Amygdala (tissue), 56 donors: ENCODE data around the gene ELL.
A peak's percentile ranks its signal among the peaks of the same experiment; 100 is the strongest.
"Not testable (repeated sequence)": the region's sequence is repeated elsewhere in the genome, so short reads cannot be mapped to it uniquely, and the experiment has no call there.

Experiments
- DNase-seq, 56 donors: peaks; one replicate each; lab custom pipeline; 2025; lab: John Stamatoyannopoulos, UW

Gene ELL

GRCh38 chr19:18416778-18417249 is 105.1 kb downstream of the ELL start:
- peak in 51 of 56 donors; percentile 22 to 83 (median 67) for DNase-seq

DNA sequence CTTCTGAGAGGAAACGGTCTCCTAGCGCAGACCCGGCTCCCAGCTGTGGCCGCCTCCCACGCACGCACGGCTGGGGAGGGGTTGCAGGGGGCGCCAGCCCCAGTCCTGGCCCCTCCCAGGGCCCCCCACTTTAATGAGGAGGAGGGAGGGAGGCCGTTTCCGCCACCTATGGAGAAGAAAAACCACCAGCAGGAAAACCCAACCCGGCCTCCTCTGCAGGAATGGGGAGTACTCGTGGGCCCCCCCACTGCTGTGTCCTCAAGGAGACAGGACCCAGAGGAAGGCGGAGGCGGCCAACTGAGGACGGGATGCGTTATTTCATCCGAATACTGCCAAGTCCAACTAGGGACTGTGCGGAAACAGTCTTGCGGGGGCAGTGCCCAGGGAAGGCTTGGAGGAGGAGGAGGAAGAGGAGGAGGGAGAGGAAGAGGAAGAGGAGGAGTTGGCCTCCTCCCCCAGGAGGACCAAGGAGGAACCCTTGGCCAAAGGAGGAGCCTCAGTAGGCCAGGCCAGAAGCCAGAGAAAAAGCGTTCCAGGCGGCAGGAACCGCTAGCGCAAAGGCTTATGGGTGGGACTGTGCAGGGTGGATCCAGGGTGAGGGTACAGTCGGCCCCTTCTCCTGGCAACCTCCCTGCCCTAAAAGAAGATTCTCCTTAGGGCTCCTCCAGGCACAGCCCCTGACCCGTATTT is 106.5 kb downstream of the ELL start:
- DNase-seq = peak in 33 of 56 donors; percentile 11 to 79 (median 42)

GRCh38 chr19:18414504-18415177 is 107.2 kb downstream of the ELL start:
- DNase-seq = no peak

DNA sequence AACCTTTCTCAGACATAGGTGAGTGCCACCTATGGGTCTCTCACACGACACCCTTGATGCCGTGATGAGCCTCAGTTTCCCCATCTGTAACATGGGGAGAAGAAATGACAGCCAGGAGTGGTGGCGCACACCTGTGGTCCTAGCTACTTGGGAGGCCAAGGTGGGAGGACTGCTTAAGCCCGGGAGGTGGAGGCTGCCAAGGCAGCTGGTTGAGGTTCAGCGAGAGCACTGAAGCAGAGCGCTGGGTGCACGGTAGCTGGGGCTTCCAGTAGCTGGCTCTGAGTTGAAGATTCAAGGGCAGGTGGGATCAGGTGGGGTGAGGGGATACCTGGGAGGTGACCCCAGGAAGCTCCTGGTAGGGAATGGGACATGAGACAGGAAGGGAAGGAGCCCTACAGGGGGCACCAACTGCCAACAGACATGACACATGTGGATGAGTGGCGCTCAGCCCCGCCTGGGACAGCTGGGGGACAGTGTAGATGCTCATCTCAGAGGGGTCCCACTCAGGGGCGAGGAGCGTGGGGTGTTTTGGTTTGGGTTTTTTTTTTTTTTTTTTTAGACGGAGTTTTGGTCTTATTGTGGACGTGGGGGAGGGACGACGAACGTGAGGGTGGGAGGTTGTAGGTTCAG is 109.1 kb downstream of the ELL start:
- DNase-seq = no peak

- peak in 1 of 56 donors; percentile 13 for DNase-seq
These were observed 113.8 kb downstream of the ELL start for GRCh38 chr19:18408053-18408476.

DNA sequence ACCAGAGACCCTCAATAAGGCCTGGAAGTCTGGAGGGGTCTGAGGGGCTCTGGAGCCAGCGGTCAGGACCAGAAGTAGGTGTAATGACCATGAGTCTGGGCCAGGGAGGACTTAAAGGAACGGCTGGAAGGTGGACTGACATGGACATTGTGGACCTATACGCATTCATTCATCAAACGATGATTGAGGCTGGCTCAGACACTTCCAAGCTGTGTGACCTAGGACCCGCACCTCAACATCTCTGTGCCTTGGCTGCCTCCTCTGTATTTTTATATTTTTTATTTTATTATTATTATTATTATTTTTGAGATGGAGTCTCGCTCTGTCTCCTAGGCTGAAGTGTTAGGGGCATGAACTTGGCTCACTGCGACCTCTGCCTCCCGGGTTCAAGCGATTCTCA is 115.1 kb downstream of the ELL start:
- DNase-seq = no peak

GRCh38 chr19:18405754-18406153 is 116.1 kb downstream of the ELL start:
- DNase-seq = not testable (repeated sequence)

GRCh38 chr19:18402455-18403248 is 119.2 kb downstream of the ELL start:
- not testable (repeated sequence) for DNase-seq

- DNase-seq = peak in 16 of 56 donors; percentile 13 to 73 (median 26)
These were observed 120.2 kb downstream of the ELL start for GRCh38 chr19:18401580-18402112.

DNA sequence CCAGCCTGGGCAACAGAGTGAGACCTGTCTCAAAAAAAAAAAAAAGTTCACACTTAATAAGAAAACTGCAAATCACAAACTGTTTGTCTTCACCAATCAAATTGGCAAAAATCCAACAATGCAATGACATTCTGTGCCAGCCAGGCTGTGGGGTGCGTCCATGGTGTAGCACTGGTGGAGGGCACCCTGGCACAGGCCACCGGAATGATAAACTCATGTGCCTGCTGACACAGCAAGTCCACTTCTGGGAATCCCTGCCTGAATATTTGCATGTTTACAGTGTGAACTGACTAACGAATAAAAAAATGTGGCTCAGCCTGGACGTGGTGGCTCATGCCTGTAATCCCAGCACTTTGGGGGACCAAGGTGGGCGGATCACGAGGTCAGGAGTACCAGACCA is 122.9 kb downstream of the ELL start:
- no peak for DNase-seq

DNA sequence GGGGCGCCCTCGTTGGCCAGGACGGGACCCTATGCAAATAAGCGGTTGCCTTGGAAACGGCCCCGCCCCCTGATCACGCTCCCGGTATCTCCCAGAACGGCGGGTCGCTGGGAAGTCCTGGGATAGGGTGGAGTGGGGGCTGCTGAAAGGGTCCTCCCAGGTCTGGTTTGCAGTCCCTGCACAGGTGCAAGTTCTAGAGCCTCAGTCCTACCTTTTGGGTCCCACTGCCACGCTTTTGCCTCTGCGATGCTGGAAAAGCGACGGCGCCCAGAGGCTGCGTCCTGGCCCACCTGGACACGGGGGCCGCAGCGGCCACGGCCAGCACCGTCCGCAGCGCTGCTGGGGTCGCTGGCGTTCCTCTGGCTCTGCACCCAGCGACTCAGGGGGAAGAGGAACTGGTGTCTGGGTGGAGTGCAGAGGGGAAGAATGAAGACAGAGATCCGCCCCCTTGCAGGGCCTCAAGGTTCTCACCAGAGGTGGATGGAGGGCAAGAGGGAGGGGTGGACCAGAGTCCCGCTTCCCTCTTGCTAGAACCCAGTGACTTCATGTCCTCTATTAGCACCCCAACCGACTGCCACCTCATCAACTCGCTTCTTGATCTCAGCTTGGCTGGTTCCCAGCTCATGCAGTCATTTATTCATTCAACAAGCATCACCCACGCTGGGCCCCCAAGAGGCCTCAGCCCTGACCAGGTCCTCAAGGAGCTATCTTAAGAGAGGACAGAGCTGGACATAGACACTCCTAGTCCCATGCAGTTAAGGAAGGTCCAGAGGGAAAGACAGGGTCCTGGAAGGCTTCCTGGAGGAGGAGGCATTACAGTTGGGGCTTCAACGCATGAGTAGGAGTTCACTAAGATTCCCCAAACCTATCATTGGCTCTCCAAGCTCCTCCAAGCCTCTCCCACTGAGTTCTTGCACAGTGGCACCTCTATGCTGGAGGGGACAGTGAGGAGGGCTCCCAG is 124.3 kb downstream of the ELL start, which contains the start of gene LRRC25:
Gene LRRC25 (minus strand): TSS at position 381 of the 961 bp plus-strand sequence. CDS start 659 bp downstream, outside the sequence.
- DNase-seq = peak in 8 of 56 donors; percentile 9 to 40 (median 20)

DNA sequence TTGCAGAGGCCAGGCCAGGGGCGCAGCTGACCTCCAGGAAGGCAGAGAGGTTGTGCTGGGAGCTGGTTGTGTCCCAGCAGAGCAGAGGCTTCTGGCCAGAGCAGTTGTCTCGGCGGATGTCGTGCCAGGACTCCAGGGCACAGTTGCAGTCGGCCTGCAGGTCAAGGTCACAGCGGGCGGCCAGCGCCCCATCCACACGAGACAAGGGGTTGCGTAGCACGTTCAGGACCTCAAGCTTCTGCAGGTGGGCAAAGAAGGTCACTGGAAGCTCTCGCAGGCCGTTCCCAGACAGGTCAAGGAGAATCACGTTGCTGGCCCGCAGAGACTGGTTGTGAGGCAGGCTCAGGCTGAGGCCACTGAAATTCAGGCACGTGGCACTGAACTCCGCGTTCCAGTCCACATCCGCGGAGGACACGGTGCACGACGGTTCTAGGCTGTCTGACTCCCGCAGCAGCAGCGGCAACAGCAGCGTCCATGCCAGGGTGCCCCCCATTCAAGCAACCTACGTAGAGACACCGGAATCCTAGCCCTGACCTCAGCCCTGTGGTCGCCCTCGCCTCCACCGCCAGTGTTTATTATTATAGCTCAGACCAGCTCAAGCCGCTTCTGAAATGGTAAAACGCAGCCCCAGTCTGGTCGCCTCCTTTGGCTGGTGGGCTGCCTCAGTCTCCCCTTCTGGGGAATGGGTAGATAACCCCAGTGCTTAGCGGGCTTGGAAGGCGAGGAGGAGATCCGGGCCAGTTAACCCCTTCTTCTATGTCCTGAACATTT is 125.2 kb downstream of the ELL start:
- no peak for DNase-seq

- peak in 3 of 56 donors; percentile 10 to 35 (median 17) for DNase-seq
These were observed 128.0 kb downstream of the ELL start for GRCh38 chr19:18393836-18394235.

GRCh38 chr19:18392926-18393325 is 128.9 kb downstream of the ELL start:
- no peak for DNase-seq
